ENCODE results near the gene ATP6V1E1.

Gene ATP6V1E1

GRCh38 chr22:17587629-17588028 lies 40.9 kb downstream of the ATP6V1E1 start:
- H3K27ac ChIP-seq (ENCODE audit: extremely low read depth, low read depth, low read length), result no peak overlapping the region
- ChIA-PET CTCF (no interaction called here), POLR2A (interaction anchor here (0.5 to 1.0 kb wide), 2 partner anchors 18 to 392 kb away, joined by 3 to 5 read pairs; no protein-coding TSS in a partner anchor)
- no peaks in the 10 kb centered on the region for H3K4me1 ChIP-seq (ENCODE audit: control insufficient read depth, insufficient read depth, low read length)
- no peak overlapping the region for H3K4me3 ChIP-seq (ENCODE audit: low read depth, low read length)
- no peaks in the 10 kb centered on the region for H3K9me3 ChIP-seq (ENCODE audit: control insufficient read depth, insufficient read depth, low read depth, low read length)
- TF ChIP-seq ZNF600 (tag by site-specific recombination; IDR thresholded peaks at IDR 0.05) (no peak), SP2 (tag by site-specific recombination; IDR thresholded peaks at IDR 0.05) (no peak), MZF1 (tag by site-specific recombination; IDR thresholded peaks at IDR 0.05; ENCODE audit: borderline replicate concordance) (no peak), ZNF292 (tag by site-specific recombination; IDR thresholded peaks at IDR 0.05; ENCODE audit: borderline replicate concordance, low read depth) (no peak), ZNF843 (tag by site-specific recombination; IDR thresholded peaks at IDR 0.05) (no peak), ZNF664 (tag by site-specific recombination; IDR thresholded peaks at IDR 0.05) (no peak), ZNF132 (tag by site-specific recombination; IDR thresholded peaks at IDR 0.05; ENCODE audit: borderline replicate concordance) (no peak), ZNF549 (tag by site-specific recombination; IDR thresholded peaks at IDR 0.05) (no peak), ZBTB21 (tag by site-specific recombination; IDR thresholded peaks at IDR 0.05) (no peak), PRDM6 (tag by site-specific recombination; IDR thresholded peaks at IDR 0.05) (no peak), ZNF707 (tag by site-specific recombination; IDR thresholded peaks at IDR 0.05) (no peak), HOXD13 (CRISPR knock-in tag; IDR thresholded peaks at IDR 0.05; ENCODE audit: borderline replicate concordance) (no peak), ZNF76 (tag by site-specific recombination; IDR thresholded peaks at IDR 0.05; ENCODE audit: borderline replicate concordance, low read depth) (no peak)
- peaks cover 8 to 31% of the 10 kb centered on the region in 2 experiments; a peak in 2 of 3 replicates for H3K36me3 ChIP-seq (ENCODE audit: control insufficient read depth in 2 of 2, insufficient read depth in 1 of 2, low read length in 2 of 2)

- peaks cover 7 to 24% of the 10 kb centered on the region in 2 experiments; a peak in 2 of 3 replicates for H3K36me3 ChIP-seq (ENCODE audit: control insufficient read depth in 2 of 2, insufficient read depth in 1 of 2, low read length in 2 of 2)
- ChIA-PET CTCF (no interaction called here), POLR2A (interaction anchor here (0.5 to 1.0 kb wide), 2 partner anchors 19 to 391 kb away, joined by 3 to 5 read pairs; no protein-coding TSS in a partner anchor)
- no peaks in the 10 kb centered on the region for H3K9me3 ChIP-seq (ENCODE audit: control insufficient read depth, insufficient read depth, low read depth, low read length)
- no peaks in the 10 kb centered on the region for H3K4me1 ChIP-seq (ENCODE audit: control insufficient read depth, insufficient read depth, low read length)
- H3K4me3 ChIP-seq (ENCODE audit: low read depth, low read length), result no peak overlapping the region
- no peak overlapping the region for H3K27ac ChIP-seq (ENCODE audit: extremely low read depth, low read depth, low read length)
- TF ChIP-seq ZNF776 (tag by site-specific recombination; IDR thresholded peaks at IDR 0.05; ENCODE audit: borderline replicate concordance), result no peak
- no peak for TF ChIP-seq ZNF174 (tag by site-specific recombination; IDR thresholded peaks at IDR 0.05)
- TF ChIP-seq ZNF610 (tag by site-specific recombination; IDR thresholded peaks at IDR 0.05; ENCODE audit: borderline replicate concordance), result no peak
- no peak for TF ChIP-seq ZNF324 (tag by site-specific recombination; IDR thresholded peaks at IDR 0.05)
- no peak for TF ChIP-seq PRDM10 (tag by site-specific recombination; IDR thresholded peaks at IDR 0.05)
- no peak for TF ChIP-seq HOXC10 (CRISPR knock-in tag; IDR thresholded peaks at IDR 0.05)
- no peak for TF ChIP-seq ELK4 (IDR thresholded peaks at IDR 0.05; ENCODE audit: borderline replicate concordance, low read depth, low read length)
- TF ChIP-seq ZNF561 (tag by site-specific recombination; IDR thresholded peaks at IDR 0.05; ENCODE audit: borderline replicate concordance), result no peak
- TF ChIP-seq ZNF677 (tag by site-specific recombination; IDR thresholded peaks at IDR 0.05), result no peak
- no peak for TF ChIP-seq ZBTB49 (tag by site-specific recombination; IDR thresholded peaks at IDR 0.05; ENCODE audit: low read depth)
Observed at GRCh38 chr22:17586831-17587440, 41.6 kb downstream of the ATP6V1E1 start.
